ENCODE data around the gene CD160.

DNA sequence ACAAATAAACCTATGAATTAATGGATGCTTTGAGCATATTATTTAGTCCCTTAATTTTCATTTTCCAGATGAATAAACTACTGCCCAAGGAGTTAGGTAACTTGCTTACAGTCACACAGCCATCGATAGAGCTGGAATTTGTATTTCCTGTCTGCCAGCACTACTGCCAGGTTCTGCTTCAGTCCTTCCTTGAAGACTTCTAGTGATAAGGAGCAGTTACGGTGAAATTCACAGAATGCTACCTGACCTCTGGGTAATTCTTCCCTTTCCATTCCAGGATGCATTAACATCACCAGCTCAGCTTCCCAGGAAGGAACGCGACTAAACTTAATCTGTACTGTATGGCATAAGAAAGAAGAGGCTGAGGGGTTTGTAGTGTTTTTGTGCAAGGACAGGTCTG is 11.2 kb downstream of the CD160 start:
- no peak for TF ChIP-seq POLR2AphosphoS5 (IDR thresholded peaks at IDR 0.05)
- TF ChIP-seq, protein P1, sequence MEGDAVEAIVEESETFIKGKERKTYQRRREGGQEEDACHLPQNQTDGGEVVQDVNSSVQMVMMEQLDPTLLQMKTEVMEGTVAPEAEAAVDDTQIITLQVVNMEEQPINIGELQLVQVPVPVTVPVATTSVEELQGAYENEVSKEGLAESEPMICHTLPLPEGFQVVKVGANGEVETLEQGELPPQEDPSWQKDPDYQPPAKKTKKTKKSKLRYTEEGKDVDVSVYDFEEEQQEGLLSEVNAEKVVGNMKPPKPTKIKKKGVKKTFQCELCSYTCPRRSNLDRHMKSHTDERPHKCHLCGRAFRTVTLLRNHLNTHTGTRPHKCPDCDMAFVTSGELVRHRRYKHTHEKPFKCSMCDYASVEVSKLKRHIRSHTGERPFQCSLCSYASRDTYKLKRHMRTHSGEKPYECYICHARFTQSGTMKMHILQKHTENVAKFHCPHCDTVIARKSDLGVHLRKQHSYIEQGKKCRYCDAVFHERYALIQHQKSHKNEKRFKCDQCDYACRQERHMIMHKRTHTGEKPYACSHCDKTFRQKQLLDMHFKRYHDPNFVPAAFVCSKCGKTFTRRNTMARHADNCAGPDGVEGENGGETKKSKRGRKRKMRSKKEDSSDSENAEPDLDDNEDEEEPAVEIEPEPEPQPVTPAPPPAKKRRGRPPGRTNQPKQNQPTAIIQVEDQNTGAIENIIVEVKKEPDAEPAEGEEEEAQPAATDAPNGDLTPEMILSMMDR (IDR thresholded peaks at IDR 0.05) = no peak

Measured in breast epithelium (tissue), 3 donors.